Measurements from ENCODE around the gene MAP3K9.
"Not testable (repeated sequence)": the region's sequence is repeated elsewhere in the genome, so short reads cannot be mapped to it uniquely, and the experiment has no call there.

Gene MAP3K9

DNA sequence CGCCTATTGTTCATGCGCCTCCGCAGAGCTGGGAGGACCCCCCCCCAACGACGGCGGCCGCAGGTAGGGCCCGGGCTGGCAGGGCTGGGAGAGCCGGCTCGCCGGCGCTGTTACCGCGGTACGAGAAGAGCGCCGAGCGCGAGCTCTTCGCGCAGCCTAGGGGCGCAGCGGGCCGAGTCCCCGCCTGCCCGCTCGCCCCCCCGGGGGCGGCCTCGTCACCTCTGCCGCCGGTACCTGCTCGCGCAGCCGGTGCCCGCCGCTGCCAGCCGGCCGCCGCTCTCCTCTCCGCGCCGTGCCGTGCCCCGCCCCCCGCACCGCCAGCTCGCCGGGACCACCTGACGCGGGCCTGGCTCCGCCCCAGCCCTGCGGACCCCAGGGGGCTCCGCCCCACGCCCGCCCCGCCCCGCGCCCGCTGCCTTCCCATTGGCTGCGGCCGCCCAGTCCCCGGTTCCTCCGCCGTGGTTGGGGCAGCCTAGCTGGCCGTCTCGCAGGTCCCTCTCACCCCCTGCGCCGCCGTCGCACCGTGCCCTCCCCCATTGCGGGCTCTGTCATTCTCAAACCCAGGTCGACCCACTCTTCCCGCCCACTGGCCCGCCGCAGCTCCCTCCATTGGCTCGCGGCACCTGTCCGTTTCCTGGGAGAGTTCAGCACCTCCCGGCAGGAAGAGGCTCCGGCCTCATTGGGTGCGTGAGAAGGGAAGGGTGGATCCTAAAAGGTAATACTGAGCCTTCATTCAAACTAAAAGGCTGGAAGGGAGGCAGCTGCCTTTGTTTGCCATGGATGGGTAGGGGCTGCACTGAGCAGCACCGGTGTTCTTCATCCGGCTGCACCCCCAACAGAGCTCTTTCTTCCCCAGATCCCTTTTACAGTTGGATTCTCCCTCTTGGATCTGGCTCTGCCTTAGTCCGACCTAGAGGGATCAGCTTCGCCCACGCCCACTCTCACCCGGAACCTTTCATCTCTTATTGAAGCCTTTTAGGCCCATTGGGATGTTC, at the start of gene MAP3K9:
MAP3K9 (minus strand) TSS at position 289 of the 995 bp plus-strand sequence. CDS start 342 bp downstream, outside the sequence.
- peak; percentile 70 for DNase-seq (ENCODE audit: low spot score)

DNA sequence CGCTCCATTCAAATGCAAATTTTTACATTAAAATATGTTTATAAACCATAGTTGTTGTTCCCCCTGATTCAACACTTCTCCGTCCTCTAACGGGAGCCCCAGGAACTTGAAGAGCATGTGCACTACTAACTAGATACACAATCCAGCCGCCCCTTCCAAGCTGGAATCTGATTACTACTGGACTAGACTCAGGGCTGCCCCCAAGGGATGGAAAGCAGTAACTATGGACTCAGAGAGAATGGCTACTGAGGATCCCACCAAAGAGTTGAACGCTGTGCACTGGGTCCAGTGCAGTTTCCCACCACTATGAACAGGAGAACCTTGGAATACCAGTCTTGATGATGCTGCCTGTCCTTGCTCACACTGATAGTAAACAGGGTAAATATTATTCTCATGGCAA, 49.3 kb upstream of the MAP3K9 start:
- no peak for DNase-seq (ENCODE audit: low spot score)

GRCh38 chr14:70857496-70857890, 48.2 kb upstream of the MAP3K9 start:
- no peak for DNase-seq (ENCODE audit: low spot score)

GRCh38 chr14:70856851-70857495, 47.7 kb upstream of the MAP3K9 start:
- no peak for DNase-seq (ENCODE audit: low spot score)

DNA sequence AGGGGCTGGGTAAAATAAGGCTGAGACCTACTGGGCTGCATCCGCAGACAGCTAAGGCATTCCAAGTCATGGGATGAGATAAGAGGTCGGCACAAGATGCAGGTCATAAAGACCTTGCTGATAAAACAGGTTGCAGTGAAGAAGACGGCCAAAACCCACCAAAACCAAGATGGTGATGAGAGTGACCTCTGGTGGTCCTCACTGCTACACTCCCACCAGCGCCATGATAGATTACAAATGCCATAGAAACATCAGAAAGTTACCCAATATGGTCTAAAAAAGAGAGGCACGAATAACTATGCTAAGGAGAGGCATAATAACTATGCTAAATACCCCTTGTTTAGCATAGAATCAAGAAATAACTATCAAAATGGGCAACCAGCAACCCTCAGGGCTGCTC, 46.2 kb upstream of the MAP3K9 start:
- DNase-seq (ENCODE audit: low spot score) = no peak

DNA sequence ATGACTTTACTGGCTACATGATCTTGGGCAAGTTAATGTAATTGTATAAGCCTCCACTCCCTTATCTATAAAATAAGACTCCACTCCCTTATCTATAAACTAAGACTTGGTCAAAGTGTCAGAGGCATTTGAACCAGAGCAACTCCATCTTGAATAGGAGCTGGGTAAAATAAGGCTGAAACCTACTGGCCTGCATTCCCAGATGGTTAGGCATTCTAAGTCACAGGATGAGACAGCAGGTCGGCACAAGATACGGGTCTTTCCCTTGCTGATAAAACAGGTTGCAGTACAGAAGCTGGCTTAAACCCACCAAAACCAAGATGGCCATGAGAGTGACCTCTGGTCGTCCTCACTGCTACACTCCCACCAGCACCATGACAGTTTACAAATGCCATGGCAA, 44.3 kb upstream of the MAP3K9 start:
- not testable (repeated sequence) for DNase-seq (ENCODE audit: low spot score)

DNA sequence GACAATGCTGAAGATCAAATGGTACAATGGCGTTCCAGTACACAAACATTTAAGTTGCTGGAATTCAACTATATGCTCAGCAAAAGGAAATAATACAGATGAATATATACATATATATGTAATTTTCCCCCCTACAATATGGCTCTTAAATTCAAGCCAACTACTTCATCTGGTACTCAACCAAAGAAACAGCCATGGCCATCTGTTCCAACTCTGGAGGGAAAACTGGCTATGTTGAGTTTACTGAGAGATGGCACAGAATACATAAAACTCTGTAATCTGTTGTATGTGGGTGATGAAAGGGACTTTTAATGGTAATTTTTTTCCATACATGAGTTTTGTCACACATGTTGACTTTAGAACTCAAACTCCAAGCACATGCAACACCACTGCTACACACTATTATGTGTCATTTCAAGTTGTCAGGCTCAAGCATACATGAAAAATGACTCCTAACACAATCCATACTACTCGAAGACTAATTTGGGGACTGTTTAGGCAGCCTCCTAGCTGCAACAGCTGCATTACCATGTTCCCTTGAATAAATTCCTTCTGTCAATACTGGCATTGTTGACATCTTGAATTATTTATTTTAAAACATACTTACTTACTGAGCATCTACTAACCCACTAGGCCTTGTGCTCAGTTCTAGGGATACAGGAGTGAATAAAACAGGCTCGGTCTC, 38.2 kb upstream of the MAP3K9 start:
- no peak for DNase-seq (ENCODE audit: low spot score)

- DNase-seq (ENCODE audit: low spot score) = no peak
Measured at GRCh38 chr14:70845601-70846000, 36.3 kb upstream of the MAP3K9 start.

GRCh38 chr14:70842851-70843462, 33.6 kb upstream of the MAP3K9 start:
- DNase-seq (ENCODE audit: low spot score) = no peak

- DNase-seq (ENCODE audit: low spot score) = no peak
Measured at GRCh38 chr14:70838076-70838475, 28.8 kb upstream of the MAP3K9 start.

DNA sequence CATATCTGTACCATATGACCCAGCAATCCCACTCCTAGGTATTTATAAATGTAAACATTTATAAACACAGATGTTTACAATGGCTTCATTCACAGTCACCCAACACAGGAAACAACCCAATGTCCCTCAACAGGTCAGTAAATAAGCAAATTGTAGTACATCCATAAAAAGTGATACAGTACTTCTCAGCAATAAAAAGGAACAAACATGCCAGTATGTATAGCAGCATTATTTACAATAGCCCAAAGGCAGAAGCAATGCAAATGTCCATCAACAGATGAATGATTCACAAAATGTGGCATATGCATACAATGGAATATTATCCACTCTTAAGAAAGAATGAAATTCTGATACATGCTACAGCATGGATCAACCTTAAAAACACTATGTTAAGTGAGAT, 27.6 kb upstream of the MAP3K9 start:
- DNase-seq (ENCODE audit: low spot score) = no peak

DNA sequence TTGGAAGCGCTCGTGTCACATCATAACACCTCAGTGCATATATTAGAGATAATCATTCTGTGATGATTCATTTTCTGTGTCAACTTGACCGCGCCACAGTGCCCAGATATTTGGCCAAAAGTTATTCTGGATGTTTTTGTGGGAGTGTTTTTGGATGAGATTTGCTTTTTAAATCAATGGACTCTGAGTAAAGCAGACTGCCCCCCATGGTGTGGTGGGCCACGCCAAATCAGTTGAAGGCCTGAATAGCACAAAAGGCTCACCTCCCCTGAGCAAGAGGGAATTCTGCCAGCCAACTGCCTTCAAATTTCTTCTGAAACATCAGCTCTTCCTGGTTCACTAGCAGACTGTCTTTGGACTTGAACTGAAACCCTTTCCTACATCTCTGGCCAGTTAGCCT, 24.6 kb upstream of the MAP3K9 start:
- DNase-seq (ENCODE audit: low spot score) = no peak

- DNase-seq (ENCODE audit: low spot score) = no peak
Measured at GRCh38 chr14:70832561-70833305, 23.4 kb upstream of the MAP3K9 start.

- no peak for DNase-seq (ENCODE audit: low spot score)
Measured at GRCh38 chr14:70830998-70831781, 21.9 kb upstream of the MAP3K9 start.

- DNase-seq (ENCODE audit: low spot score) = no peak
Measured at GRCh38 chr14:70828188-70828587, 18.9 kb upstream of the MAP3K9 start.

DNA sequence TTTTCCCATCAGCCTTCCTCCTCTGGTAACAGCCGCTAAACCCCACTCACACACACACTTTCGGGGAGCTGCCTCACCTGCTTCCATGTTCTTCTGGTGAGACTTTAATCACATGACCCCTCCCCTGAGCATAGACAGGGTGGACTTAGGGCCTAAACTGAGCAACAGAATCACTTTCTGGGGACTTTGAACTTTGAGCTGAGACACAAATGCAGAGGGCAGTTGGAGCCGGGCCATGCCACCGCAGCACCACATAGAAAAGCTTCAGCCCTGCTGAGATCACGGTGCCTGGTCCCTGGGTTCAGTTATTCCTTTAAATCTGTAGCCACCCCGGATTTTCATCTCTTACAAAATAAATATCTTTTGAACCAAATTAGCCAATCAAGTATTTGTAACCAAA, 18.4 kb upstream of the MAP3K9 start:
- DNase-seq (ENCODE audit: low spot score) = no peak

- DNase-seq (ENCODE audit: low spot score) = no peak
Measured at GRCh38 chr14:70827347-70827746, 18.0 kb upstream of the MAP3K9 start.

DNA sequence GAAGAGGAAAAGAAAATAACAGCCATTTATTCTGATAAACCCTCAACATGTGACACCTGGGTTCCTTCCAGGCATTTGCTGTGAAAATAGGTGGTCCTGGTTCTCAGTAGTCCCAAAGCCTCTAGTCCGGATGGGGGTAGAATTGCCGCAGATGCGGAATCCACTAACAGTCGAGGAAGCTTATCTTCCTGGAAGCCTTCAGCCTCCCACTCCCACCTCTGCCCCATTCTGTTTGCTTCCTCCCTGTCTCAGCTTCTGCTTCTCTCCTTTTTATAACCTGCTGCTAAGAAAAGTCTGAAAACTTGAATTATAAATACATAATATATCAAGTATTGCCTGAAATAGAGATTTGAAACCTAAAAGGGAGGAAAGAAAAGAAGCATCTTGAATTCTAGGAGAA, 14.0 kb upstream of the MAP3K9 start:
- DNase-seq (ENCODE audit: low spot score) = no peak

- DNase-seq (ENCODE audit: low spot score) = no peak
Measured at GRCh38 chr14:70822530-70823185, 13.3 kb upstream of the MAP3K9 start.
